Breast epithelium (tissue), 3 donors: Measurements from ENCODE around the gene CNGB1.

Source experiments
- POLR2AphosphoS5 ChIP-seq, 3 donors: sonication (generic); formaldehyde crosslinking; IDR thresholded peaks; one replicate each; pipeline ENCODE4 v1.6.1; 2017; ENCODE audit warnings: antibody characterized with exemption in 3 of 3
- TF ChIP-seq, protein P1 (sequence below), 3 donors: fragments of 450-650 bp; IDR thresholded peaks; one replicate each; pipeline ENCODE4 v1.5.1; 2016 to 2017; ENCODE audit warnings: antibody characterized with exemption in 3 of 3, mild to moderate bottlenecking in 3 of 3, moderate library complexity in 3 of 3

DNA sequence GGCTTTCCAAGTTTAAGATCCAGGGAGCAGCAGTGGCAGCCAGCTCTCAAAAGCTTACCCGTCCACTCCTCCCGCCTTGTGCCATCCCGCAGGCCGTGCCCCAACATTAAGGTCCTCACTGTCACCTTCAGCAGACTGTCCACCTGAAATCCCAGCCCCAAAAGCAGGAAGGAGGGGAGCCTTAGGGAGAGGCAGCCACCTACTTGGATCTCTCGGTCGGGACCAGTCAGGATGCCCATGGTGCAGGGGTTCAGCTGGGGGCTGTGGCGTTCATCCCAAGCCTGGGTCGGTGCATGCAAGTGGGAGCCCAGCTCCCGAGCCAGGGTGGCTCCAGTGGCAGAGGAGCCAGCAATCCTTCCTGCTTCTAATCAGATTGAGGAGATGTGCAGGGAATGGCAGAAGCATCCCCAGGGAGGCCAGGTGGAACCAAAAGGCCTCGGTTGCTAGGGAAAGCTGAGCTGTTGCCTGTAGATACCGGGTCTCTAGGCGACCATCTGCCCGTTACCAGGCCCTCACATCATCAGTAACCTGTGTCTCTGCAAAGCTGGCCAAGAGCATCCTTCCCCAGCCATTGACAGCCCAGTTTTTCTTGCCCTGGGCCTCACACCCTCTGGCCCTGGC lies 24.6 kb downstream of the CNGB1 start:
- TF ChIP-seq, protein P1, sequence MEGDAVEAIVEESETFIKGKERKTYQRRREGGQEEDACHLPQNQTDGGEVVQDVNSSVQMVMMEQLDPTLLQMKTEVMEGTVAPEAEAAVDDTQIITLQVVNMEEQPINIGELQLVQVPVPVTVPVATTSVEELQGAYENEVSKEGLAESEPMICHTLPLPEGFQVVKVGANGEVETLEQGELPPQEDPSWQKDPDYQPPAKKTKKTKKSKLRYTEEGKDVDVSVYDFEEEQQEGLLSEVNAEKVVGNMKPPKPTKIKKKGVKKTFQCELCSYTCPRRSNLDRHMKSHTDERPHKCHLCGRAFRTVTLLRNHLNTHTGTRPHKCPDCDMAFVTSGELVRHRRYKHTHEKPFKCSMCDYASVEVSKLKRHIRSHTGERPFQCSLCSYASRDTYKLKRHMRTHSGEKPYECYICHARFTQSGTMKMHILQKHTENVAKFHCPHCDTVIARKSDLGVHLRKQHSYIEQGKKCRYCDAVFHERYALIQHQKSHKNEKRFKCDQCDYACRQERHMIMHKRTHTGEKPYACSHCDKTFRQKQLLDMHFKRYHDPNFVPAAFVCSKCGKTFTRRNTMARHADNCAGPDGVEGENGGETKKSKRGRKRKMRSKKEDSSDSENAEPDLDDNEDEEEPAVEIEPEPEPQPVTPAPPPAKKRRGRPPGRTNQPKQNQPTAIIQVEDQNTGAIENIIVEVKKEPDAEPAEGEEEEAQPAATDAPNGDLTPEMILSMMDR (IDR thresholded peaks at IDR 0.05), result no peak
- TF ChIP-seq POLR2AphosphoS5 (IDR thresholded peaks at IDR 0.05), result no peak
